HG03103 (cell line): ENCODE results near the gene ITGA7.
A peak's percentile ranks its signal among the peaks of the same experiment; 100 is the strongest.

Experiments
- ATAC-seq: cut with Tn5 transposase; IDR thresholded peaks from one replicate; pipeline ENCODE4 v1.9.1; 2021; ENCODE audit warnings: low read depth; ENCODE audit not compliant: unreplicated experiment

The ITGA7 gene

DNA sequence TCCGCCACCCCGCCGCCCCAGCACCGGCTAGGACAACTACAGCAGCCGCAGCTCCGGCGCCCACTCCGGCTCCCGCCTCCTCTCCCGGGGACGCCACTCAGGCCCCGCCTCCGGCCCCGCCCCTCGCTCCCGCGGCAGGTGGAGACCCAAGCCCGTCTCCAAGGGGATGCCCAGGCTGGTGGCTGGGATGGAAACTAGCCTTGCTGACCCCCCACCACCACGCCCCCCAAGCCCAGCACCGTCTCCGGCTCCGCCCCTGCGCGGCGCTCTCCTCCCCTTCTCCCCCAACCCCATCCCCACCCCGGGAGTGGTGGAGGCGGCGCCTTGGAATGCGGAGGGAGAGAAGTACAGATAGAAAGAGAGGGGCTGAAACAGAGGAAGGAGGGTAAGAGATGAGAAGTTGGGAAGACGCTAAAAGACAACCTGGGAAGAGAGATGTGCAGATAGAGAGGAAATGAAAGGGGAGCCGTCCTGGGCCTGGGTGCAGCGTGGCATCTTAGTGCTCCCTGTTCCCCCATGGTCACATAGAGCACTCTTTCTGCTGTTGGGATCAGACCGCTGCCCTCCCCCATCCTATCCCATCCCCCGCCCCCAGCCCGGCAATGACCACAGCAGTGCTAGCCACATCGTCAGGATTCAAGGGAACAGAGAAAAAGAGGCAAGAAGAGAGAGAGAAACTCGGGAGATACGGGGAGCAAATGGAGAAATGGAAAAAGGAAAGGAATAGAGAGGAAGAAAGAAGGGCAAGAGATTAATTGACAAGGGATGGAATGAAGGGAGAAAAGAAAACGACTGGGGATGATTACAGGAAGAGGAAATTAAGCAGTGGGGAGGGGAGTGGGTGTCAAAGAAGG lies at the start of gene ITGA7:
TSS of gene ITGA7 (minus strand) at position 64 of the 854 bp plus-strand sequence. CDS start 222 bp downstream, outside the sequence.
- ATAC-seq: no peak

DNA sequence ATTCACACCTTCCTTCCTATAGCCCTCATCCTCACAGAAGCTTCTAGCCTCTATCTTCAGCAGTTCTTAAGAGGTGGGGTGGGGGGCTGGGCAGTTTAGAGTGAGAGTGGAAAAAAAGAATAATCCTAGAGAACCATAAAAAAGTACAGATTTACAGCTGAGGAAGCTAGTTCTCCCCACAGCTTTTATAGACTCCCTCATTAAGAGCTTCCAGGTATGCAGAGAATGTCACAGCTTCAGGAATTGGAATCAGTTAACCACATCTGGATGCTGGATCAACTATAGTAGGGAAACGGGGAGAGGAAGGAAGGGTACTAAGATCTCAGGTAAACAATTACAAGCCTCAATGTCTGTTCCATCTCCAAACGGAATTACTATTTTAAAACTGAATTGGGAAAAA lies 47.5 kb upstream of the ITGA7 start:
- ATAC-seq: no peak

GRCh38 chr12:55748230-55748993 lies 40.7 kb upstream of the ITGA7 start:
- ATAC-seq: no peak

GRCh38 chr12:55746913-55747231 lies 39.2 kb upstream of the ITGA7 start:
- ATAC-seq: no peak

GRCh38 chr12:55746174-55746912 lies 38.6 kb upstream of the ITGA7 start:
- no peak for ATAC-seq

DNA sequence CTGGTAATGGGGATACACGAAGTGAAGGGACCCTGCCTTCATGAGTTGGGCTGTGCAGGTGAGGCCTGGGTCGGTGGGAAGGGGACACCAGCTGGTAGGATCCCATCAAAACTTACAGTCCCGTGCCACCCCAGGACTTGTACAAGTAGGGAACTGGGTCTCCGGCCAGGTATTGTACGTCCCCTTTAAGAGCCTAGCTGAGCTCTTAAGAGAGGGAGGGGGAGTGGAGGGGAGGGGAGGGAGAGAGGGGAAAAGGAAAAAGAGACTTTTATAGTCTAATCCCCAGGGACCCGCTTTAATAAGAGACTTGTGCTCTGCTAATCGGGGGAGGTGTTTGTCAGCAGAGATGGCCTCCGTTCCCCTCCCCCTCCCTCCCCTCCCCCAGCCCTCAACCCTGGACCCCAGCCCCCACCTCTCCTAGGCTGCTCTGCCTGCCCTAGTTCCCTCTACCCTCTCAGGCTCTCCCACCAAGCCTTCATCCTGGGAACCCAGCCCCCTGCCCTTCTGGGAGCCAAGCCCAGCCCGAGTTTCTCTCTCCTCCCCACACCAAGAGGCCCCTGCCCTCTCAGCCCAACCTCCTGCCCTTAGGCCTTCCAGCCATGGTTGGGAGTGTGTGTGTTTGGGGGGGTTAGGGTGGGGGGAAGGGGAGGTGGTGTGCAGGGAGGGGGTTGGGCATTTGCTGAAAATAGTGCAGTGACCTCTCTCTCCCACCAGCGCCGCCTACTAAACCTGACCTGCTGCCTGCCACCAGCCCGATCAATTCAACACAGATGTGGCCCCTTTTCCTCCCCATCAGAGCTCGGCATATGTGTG lies 37.9 kb upstream of the ITGA7 start:
- ATAC-seq: no peak

GRCh38 chr12:55744340-55745030 lies 36.8 kb upstream of the ITGA7 start:
- ATAC-seq: no peak

- ATAC-seq: peak; percentile 23
These were observed 36.0 kb upstream of the ITGA7 start for GRCh38 chr12:55743406-55744339.

DNA sequence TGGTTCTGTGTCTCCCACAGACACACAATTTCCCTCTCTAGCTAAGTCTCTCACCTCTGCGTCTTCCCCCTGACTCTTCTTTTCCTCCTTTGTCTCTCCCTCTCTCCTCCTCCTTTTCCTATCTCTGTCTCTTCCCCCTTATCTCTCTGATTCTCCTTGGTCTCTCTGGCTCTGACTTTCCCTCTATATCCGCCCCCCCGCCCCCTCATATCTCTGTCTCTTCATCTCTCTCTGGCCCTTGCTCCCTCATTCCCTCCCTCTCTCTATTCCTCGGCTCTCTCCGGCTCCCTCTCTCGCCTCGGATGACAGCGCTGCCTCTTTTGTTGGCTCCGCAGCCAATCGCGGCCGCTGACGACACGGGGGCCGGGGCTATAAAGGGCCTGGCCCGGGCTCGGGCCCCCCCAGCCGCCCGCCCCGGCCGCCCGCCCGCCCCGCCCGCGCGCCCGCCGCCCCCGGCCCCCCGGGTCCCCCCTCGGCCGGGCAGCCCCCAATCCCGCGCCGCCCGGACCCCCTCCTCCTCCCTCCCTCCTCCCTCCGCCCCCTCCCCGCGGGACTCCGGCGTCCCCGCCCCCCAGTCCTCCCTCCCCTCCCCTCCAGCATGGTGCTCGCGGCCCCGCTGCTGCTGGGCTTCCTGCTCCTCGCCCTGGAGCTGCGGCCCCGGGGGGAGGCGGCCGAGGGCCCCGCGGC lies 35.2 kb upstream of the ITGA7 start, which contains the start of gene GDF11:
TSS of gene GDF11 (plus strand) at position 404 of the 687 bp plus-strand sequence. CDS start at position 599, 195 bp downstream.
- ATAC-seq: peak; percentile 28

DNA sequence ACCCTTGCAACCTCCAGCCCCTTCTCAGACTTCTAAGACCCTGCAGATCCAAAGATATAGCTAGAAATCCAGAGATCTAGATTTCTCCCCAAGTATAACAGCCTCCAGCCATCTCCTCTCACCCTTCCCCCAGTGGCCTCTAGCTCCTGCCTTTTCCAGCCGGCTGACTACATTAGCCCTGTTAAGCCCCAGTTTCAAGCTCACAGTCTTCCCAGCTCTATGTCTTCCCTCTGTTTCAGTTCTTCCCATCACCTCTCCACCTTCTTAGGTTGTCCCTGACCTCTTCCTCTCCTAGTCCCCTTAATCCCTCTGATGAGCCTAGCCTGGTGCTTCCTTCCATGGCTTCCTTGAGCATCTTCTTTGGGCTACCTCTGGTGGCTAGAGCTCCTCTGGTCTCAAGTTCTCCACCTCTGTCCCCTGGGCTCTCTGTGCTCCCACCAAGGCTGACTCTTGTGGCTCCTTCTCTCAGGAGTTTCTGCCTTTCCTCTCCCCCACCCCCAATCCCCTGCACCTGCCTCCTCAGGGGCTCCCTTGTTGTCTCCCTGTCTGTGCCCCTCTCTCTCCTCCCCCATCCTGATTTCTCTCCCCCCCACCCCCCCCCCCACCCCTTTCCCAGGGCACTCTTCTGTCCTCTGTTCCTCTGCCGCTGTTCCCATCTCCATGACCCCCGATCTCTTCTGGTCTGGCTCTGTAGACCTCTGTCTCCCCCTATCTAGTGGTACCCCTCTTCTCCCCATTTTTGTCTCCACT lies 34.4 kb upstream of the ITGA7 start:
- no peak for ATAC-seq

DNA sequence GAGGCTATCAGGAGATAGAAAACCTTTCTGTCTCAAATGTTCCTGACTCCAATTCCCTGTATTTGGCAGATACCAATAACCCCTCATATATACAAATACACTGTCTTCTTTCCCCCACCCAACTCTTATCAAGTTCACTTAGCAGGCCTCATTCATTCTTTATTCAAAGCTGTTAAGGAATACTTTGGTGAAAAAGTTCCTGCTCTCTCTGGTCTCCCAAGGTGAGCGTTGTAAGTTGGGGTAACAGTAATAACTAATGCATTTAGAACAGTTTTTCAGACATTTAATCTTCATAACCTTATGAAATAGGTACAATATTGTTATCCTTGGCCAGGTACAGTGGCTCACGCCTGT lies 31.3 kb upstream of the ITGA7 start:
- ATAC-seq: no peak

DNA sequence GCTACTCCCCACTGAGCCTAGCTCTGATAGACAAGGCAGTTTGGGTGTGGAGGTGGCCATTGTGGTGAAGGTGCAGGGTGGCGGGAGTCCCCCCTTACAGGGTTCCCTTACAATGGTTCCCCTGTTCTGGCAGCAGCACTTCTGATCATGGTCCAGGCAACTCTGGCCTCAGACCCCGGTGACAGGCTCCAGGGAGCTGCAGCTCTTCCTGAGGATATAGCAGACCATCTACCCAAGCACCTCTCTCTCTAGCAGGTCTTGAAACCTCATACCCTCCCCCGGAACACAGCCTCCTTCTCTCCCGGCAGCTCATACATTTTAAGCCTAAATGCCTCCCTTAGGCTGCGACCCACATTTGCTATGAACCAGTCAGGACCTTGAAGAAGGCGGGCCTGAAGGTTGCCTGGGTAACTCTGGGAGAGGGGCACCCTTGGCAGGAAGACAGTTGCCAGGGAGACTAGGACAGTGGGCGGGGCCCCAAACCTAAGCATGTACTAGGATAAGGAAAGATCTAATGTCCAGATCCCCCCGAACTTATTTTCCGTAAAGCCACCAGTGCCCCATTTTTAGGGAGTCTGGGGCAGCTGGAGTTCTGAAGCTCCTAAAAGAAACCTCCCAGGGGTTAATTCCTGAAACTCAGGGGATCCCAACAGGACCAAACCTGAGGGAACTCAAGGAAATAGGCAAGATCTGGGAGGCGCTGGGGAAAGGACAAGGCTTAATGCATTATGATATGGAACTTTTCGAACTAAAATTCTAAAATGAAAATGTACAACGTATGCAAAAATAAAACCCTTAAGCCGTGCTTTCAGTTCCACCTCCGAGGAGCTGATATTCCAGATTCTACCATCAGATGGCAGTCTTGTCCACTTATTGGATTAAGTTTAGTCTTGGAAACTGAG lies 30.7 kb upstream of the ITGA7 start:
- ATAC-seq: peak; percentile 76

DNA sequence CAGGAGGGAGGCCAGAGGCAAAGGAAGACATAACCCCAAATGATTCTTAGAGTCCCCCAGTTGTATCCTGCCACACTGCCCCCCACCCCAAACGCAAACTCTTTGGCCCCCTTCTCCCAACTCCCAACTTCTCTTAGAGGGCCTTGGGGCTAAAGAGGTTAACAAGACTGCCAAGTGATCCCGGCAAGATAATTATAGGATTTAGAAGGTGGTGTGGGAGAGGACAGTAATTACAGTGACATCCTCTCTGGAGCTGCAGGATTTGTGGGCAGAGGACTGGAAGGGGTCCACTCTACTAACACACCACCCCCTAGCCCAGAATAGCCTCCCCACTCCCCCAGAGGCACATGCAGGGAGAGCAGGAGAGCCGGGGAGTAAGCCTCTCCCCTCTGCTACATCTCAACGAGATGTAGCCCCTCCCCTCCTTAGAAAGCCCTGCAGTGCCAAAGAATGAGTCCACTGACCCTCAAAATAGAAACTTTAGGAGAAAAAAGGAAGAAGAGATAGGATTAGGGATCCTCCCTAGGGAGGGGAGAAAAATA lies 29.9 kb upstream of the ITGA7 start:
- peak; percentile 5 for ATAC-seq

- ATAC-seq: no peak
These were observed 29.3 kb upstream of the ITGA7 start for GRCh38 chr12:55736780-55737580.

DNA sequence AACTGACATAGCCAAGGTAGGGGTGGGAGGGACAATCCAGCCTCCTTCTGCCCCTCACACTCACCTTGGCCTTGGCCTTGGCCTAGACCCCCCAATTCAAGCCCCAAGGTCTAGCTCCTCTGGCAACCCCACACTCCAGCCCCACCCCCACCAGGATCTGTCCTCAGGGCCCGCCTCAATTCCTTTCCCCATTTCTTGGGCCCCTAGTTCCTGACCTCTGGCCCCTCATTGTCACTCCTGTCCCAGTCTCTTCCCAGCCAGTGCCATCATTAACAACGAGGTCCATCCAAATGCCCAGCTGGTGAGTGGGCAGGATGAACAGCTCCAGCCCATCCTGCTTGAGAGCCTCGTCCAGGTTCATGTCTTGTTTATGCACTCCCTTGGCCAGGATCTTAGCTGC lies 28.4 kb upstream of the ITGA7 start:
- ATAC-seq: no peak
